ENCODE results near the gene CYSTM1. TPM values are rescaled to one million over a fixed set of nuclear protein-coding genes. Genes with fewer than 3 reads are reported as not detected.

The CYSTM1 gene
- total RNA-seq, 4 donors from 2014 or later: 21.0 to 66.4 (median 37.0) TPM

DNA sequence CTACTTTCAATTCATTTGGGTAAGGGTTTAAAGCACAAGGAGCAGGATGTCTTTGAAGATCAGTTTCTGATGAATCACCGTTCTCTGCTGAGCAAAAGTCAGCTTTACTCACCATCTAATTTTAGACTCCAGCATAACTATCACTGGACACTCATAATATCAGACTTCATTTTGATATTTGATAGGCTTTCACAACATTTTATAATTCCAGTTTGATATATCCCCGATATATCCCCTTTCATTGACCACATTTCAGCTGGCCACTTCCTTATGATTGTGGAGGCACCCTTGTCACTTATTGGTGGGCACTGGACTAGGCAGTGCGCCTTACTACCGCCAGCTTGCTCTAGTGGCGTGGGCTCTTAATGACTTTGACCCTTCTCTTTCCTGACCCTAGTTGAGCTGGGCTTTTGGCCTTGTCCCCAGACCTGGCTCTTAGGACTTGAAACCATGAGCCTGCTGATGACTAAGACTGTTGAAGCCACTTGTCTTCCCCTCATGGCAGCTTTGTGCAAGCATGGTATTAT lies 46.8 kb downstream of the CYSTM1 start:
- no peaks in the 10 kb centered on the region for H3K27me3 ChIP-seq
- no peak for DNase-seq (ENCODE audit: low spot score in 2 of 2)
- TF ChIP-seq, protein P1, sequence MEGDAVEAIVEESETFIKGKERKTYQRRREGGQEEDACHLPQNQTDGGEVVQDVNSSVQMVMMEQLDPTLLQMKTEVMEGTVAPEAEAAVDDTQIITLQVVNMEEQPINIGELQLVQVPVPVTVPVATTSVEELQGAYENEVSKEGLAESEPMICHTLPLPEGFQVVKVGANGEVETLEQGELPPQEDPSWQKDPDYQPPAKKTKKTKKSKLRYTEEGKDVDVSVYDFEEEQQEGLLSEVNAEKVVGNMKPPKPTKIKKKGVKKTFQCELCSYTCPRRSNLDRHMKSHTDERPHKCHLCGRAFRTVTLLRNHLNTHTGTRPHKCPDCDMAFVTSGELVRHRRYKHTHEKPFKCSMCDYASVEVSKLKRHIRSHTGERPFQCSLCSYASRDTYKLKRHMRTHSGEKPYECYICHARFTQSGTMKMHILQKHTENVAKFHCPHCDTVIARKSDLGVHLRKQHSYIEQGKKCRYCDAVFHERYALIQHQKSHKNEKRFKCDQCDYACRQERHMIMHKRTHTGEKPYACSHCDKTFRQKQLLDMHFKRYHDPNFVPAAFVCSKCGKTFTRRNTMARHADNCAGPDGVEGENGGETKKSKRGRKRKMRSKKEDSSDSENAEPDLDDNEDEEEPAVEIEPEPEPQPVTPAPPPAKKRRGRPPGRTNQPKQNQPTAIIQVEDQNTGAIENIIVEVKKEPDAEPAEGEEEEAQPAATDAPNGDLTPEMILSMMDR (IDR thresholded peaks at IDR 0.05): no peak
- TF ChIP-seq POLR2AphosphoS5 (IDR thresholded peaks at IDR 0.05) (no peak), POLR2A (IDR thresholded peaks at IDR 0.05) (no peak), EP300 (IDR thresholded peaks at IDR 0.05) (no peak)
- peaks cover 25% of the 10 kb centered on the region for H3K4me1 ChIP-seq
- H3K4me3 ChIP-seq: no peak overlapping the region
- 85% methylated on average over 5 of the region's 5 CpGs for WGBS
- H3K36me3 ChIP-seq: no peaks in the 10 kb centered on the region
- H3K9me3 ChIP-seq: no peaks in the 10 kb centered on the region
- peak overlapping the region; percentile 9 for H3K27ac ChIP-seq

GRCh38 chr5:140222416-140222815 lies 47.4 kb downstream of the CYSTM1 start:
- Histone ChIP-seq H3K9me3 (no peaks in the 10 kb centered on the region), H3K36me3 (no peaks in the 10 kb centered on the region), H3K27ac (no peak overlapping the region), H3K4me1 (peaks cover 25% of the 10 kb centered on the region), H3K4me3 (no peak overlapping the region), H3K27me3 (no peaks in the 10 kb centered on the region)
- DNase-seq (ENCODE audit: low spot score in 2 of 2): no peak
- 100% methylated on average over 1 of the region's 1 CpG for WGBS
- no peak for TF ChIP-seq POLR2A (IDR thresholded peaks at IDR 0.05)

DNA sequence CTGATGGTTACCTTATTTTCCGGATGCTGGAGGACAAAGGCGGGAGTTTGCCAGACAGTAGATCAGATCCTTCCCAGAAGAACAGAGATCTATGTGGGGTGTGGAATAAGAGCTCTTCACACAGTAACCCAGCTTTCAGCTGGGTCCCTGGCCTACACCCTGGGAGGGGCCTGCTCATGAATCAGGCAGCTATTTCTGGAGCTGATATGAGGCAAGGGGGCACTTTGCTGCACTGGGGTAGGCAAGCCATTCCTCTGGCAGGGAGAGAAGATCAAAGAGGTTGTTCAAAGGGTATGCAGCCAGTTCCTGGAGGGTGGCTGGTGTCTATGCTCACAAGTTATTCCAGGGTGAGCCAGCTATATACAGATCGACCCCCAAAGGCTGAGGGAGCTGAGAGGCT lies 48.6 kb downstream of the CYSTM1 start:
- H3K27ac ChIP-seq: no peak overlapping the region
- no peak for DNase-seq (ENCODE audit: low spot score in 2 of 2)
- 82% methylated on average over 3 of the region's 3 CpGs for WGBS

DNA sequence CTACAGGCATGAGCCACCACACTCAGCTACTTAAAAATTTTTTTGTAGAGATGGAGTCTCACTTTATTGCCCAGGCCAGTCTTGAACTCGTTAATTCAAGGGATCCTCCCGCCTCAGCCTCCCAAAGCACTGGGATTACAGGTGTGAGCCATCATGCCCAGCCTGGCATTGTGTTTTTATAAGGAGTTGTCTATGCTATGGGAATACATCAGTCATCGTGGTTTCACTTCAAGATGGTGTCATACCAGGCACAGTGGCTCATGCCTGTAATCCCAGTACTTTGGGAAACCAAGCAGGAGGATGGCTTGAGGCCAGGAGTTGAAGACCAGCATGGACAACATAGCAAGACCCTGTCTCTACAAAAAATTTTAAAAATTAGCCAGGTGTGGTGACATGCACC lies 49.7 kb downstream of the CYSTM1 start:
- H3K27me3 ChIP-seq: no peaks in the 10 kb centered on the region
- no peaks in the 10 kb centered on the region for H3K36me3 ChIP-seq
- no peak for TF ChIP-seq POLR2AphosphoS5 (IDR thresholded peaks at IDR 0.05)
- no peak for TF ChIP-seq POLR2A (IDR thresholded peaks at IDR 0.05)
- TF ChIP-seq EP300 (IDR thresholded peaks at IDR 0.05): no peak
- TF ChIP-seq, protein P1 (IDR thresholded peaks at IDR 0.05): no peak
- DNase-seq (ENCODE audit: low spot score in 2 of 2): no peak
- H3K4me1 ChIP-seq: peaks cover 17% of the 10 kb centered on the region
- no peaks in the 10 kb centered on the region for H3K9me3 ChIP-seq
- H3K27ac ChIP-seq: no peak overlapping the region
- 91% methylated on average over 3 of the region's 3 CpGs for WGBS
- no peak overlapping the region for H3K4me3 ChIP-seq

More for the DNA sequence above, 48.6 kb downstream of the CYSTM1 start:
- no peak for TF ChIP-seq POLR2AphosphoS5 (IDR thresholded peaks at IDR 0.05)
- TF ChIP-seq EP300 (IDR thresholded peaks at IDR 0.05): no peak
- TF ChIP-seq POLR2A (IDR thresholded peaks at IDR 0.05): no peak
- TF ChIP-seq, protein P1 (IDR thresholded peaks at IDR 0.05): no peak
- no peak overlapping the region for H3K4me3 ChIP-seq
- peaks cover 25% of the 10 kb centered on the region for H3K4me1 ChIP-seq
- H3K9me3 ChIP-seq: no peaks in the 10 kb centered on the region
- no peaks in the 10 kb centered on the region for H3K27me3 ChIP-seq
- no peaks in the 10 kb centered on the region for H3K36me3 ChIP-seq

DNA sequence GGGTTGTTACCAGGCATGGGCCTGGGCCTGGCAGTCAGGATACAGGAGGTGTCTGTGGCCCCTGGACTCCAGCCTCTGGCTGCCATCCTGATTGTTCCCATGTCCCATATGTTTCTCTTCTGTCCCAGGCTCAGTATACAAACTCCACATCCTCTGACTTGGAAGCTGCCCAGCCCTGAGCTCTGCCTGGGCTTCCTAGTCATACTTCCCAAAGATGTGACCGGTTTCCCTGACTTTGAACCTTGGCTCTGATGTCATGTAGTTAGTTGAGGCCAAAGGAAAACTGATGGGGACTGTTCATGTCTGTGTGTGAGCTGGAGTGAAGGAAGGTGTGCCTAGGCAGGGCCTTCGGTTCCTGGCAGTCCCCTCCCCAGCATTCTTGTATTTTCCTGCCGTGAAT lies 50.4 kb downstream of the CYSTM1 start:
- Histone ChIP-seq H3K9me3 (no peaks in the 10 kb centered on the region), H3K4me3 (no peak overlapping the region), H3K4me1 (peaks cover 12% of the 10 kb centered on the region), H3K27ac (no peak overlapping the region), H3K36me3 (no peaks in the 10 kb centered on the region), H3K27me3 (no peaks in the 10 kb centered on the region)
- no peak for DNase-seq (ENCODE audit: low spot score in 2 of 2)
- TF ChIP-seq EP300 (IDR thresholded peaks at IDR 0.05) (no peak), POLR2A (IDR thresholded peaks at IDR 0.05) (no peak), POLR2AphosphoS5 (IDR thresholded peaks at IDR 0.05) (no peak)
- TF ChIP-seq, protein P1 (IDR thresholded peaks at IDR 0.05): no peak
- WGBS: 48% methylated on average over 3 of the region's 3 CpGs

- no peak for DNase-seq (ENCODE audit: low spot score in 2 of 2)
- no peaks in the 10 kb centered on the region for H3K27me3 ChIP-seq
- peaks cover 2% of the 10 kb centered on the region for H3K36me3 ChIP-seq
- H3K9me3 ChIP-seq: no peaks in the 10 kb centered on the region
- WGBS: 100% methylated on average over 1 of the region's 2 CpGs
- H3K27ac ChIP-seq: no peak overlapping the region
- no peaks in the 10 kb centered on the region for H3K4me1 ChIP-seq
- no peak overlapping the region for H3K4me3 ChIP-seq
- TF ChIP-seq EP300 (IDR thresholded peaks at IDR 0.05) (no peak), POLR2AphosphoS5 (IDR thresholded peaks at IDR 0.05) (no peak), POLR2A (IDR thresholded peaks at IDR 0.05) (no peak)
- TF ChIP-seq, protein P1 (IDR thresholded peaks at IDR 0.05): no peak
These were observed 52.1 kb downstream of the CYSTM1 start for GRCh38 chr5:140227046-140227445.

All from suprapubic skin (tissue), 4 donors.